Endothelial cell of umbilical vein (primary cell): ENCODE results near the gene ALLC. TPM values are rescaled to one million over a fixed set of nuclear protein-coding genes. Genes with fewer than 3 reads are reported as not detected.

ENCODE experiments used
- BruUV-seq: library from RNA; stranded (reverse); fragments of 400-500 nt; replicated peaks from 2 replicates; lab custom pipeline; 2021; lab: Mats Ljungman, UMichigan
- CTCF ChIA-PET: fragments of 300-600, 350-600 bp; sonication (Branson Sonifier 250); formaldehyde crosslinking; loops from one replicate; lab custom pipeline; 2021; ENCODE audit warnings: antibody characterized with exemption, inconsistent platforms; lab: Charles Lee
- POLR2A ChIA-PET: fragments of 300-600, 350-600 bp; sonication (Branson Sonifier 250); formaldehyde crosslinking; loops from one replicate; lab custom pipeline; 2021; ENCODE audit warnings: antibody characterized with exemption, inconsistent platforms; lab: Charles Lee
- DNase-seq: peaks from one replicate; pipeline ENCODE4 v3.0.0-alpha.2; 2011; ENCODE audit warnings: low read depth, low spot score
- FAIRE-seq: peaks from 2 replicates; lab custom pipeline; 2011; peaks lifted over from hg19 to GRCh38; lab: Jason Lieb, UNC
- H2AFZ ChIP-seq: 2 replicates; pipeline ENCODE4 v1.6.0; 2012; ENCODE audit warnings: low read depth, low read length, control low read depth, inconsistent platforms
- H3K27ac ChIP-seq: 2 replicates; pipeline ENCODE4 v1.5.1; 2011; ENCODE audit warnings: low read depth, mild to moderate bottlenecking, control low read depth, low read length, moderate library complexity; ENCODE audit not compliant: insufficient read depth
- H3K27me3 ChIP-seq, 2 experiments: 2 replicates each; pipeline versions ENCODE4 v1.6.0 to v1.6.1; 2011; ENCODE audit warnings: low read length in 2 of 2, mixed read lengths in 1 of 2; ENCODE audit not compliant: control insufficient read depth in 2 of 2, insufficient read depth in 2 of 2
- H3K36me3 ChIP-seq, 2 experiments: 2 replicates in 1 of 2; 3 replicates in 1 of 2; pipeline ENCODE4 v1.5.1; 2011; ENCODE audit warnings: low read length in 2 of 2, mild to moderate bottlenecking in 1 of 2, moderate library complexity in 1 of 2; ENCODE audit not compliant: control insufficient read depth in 2 of 2, insufficient read depth in 2 of 2; ENCODE audit errors: extremely low read depth in 1 of 2
- H3K4me1 ChIP-seq: 3 replicates; pipeline ENCODE4 v1.5.1; 2011; ENCODE audit warnings: mild to moderate bottlenecking, low read length; ENCODE audit not compliant: control insufficient read depth, insufficient read depth; ENCODE audit errors: extremely low read depth
- H3K4me2 ChIP-seq: 2 replicates; pipeline ENCODE4 v1.6.1; 2011; ENCODE audit warnings: low read length, control low read depth, mixed read lengths; ENCODE audit not compliant: insufficient read depth
- H3K4me3 ChIP-seq, 3 experiments: fragments of 200-600 bp in 1 of 3; sonication (generic), shearing (Covaris generic) in 1 of 3; replicated peaks in 1 of 3; 2 replicates each; pipeline ENCODE4 v1.5.1; 2011 to 2016; ENCODE audit warnings: control low read depth in 3 of 3, low read length in 3 of 3, mild to moderate bottlenecking in 2 of 3, inconsistent platforms in 1 of 3, low read depth in 1 of 3, moderate library complexity in 1 of 3; ENCODE audit not compliant: insufficient read depth in 1 of 3
- H3K79me2 ChIP-seq: 2 replicates; pipeline ENCODE4 v1.6.0; 2012; ENCODE audit warnings: low read length, inconsistent platforms; ENCODE audit not compliant: control insufficient read depth, insufficient read depth
- H3K9ac ChIP-seq: replicated peaks from 2 replicates; pipeline ENCODE3; 2011; ENCODE audit warnings: low read length, control low read depth; ENCODE audit not compliant: insufficient read depth; ENCODE audit errors: extremely low read depth
- H3K9me1 ChIP-seq: replicated peaks from 3 replicates; pipeline ENCODE4 v1.6.0; 2011; ENCODE audit warnings: mild to moderate bottlenecking, low read length; ENCODE audit not compliant: control insufficient read depth, insufficient read depth; ENCODE audit errors: extremely low read depth
- H3K9me3 ChIP-seq: replicated peaks from 2 replicates; pipeline ENCODE4 v1.5.1; 2012; ENCODE audit warnings: low read length, inconsistent platforms; ENCODE audit not compliant: control insufficient read depth, insufficient read depth
- H4K20me1 ChIP-seq: replicated peaks from 2 replicates; pipeline ENCODE3; 2011; ENCODE audit warnings: mild to moderate bottlenecking, low read length; ENCODE audit not compliant: control insufficient read depth, insufficient read depth; ENCODE audit errors: extremely low read depth
- EZH2 ChIP-seq: IDR thresholded peaks from 2 replicates; pipeline ENCODE4 v1.6.1; 2012; ENCODE audit warnings: borderline replicate concordance, low read depth, mild to moderate bottlenecking, moderate library complexity, low read length, inconsistent platforms; ENCODE audit not compliant: severe bottlenecking
- FOS ChIP-seq: IDR thresholded peaks from 2 replicates; pipeline ENCODE4 v1.6.1; 2011; ENCODE audit warnings: mild to moderate bottlenecking, low read length, moderate library complexity, borderline replicate concordance; ENCODE audit not compliant: insufficient read depth
- GATA2 ChIP-seq: IDR thresholded peaks from 2 replicates; pipeline ENCODE4 v1.7.0; 2011; ENCODE audit warnings: low read depth, mild to moderate bottlenecking, moderate library complexity, mixed read lengths, low read length; ENCODE audit not compliant: insufficient read length, insufficient read depth
- JUN ChIP-seq: IDR thresholded peaks from 2 replicates; pipeline ENCODE4 v1.6.1; 2011; ENCODE audit warnings: borderline replicate concordance, low read depth; ENCODE audit not compliant: insufficient read length, insufficient read depth
- MYC ChIP-seq: IDR thresholded peaks from one replicate; pipeline ENCODE4 v1.6.1; 2011; ENCODE audit warnings: mild to moderate bottlenecking, low read depth, low read length
- POLR2A ChIP-seq: IDR thresholded peaks from 2 replicates; pipeline ENCODE4 v1.6.1; 2012; ENCODE audit warnings: low read depth, mild to moderate bottlenecking, control low read depth, low read length
- POLR2AphosphoS5 ChIP-seq: IDR thresholded peaks from 2 replicates; pipeline ENCODE4 v1.6.1; 2012; ENCODE audit warnings: low read depth, mild to moderate bottlenecking, control low read depth, low read length, moderate library complexity; ENCODE audit not compliant: insufficient read depth
- dilution Hi-C: fragments of 300-500 bp; cut with MboI; formaldehyde crosslinking; loops from one replicate; pipeline ENCODE4 v1.15.0; 2019; ENCODE audit warnings: low sequenced_read_pairs; ENCODE audit not compliant: extremely low pct_ligation_motif_present
- intact Hi-C: fragments of 100-400 bp; cut with micrococcal nuclease; formaldehyde crosslinking; loops from one replicate; pipeline ENCODE4 v1.10.0; 2022
- polyA plus RNA-seq, 4 experiments: library from polyadenylated mRNA; depleted of rRNA in 3 of 4; stranded (reverse) in 3 of 4; unstranded in 1 of 4; fragments of >200 nt; gene quantifications; 2 replicates each; pipeline versions ENCODE4 v1.2.1 to v1.2.3, GENCODE V29; 2011 to 2012; ENCODE audit warnings: missing spikeins in 1 of 4
- total RNA-seq: library from RNA; stranded (reverse); gene quantifications from 2 replicates; pipeline ENCODE4 v1.2.3, GENCODE V29; 2021
- TF ChIP-seq, protein P1 (sequence below): IDR thresholded peaks from 2 replicates; pipeline ENCODE4 v1.6.1; 2011; ENCODE audit not compliant: insufficient read depth, insufficient read length
- TF ChIP-seq, protein P2 (sequence below), 2 donors: IDR thresholded peaks; 1 replicate in 1 of 2; 2 replicates in 1 of 2; pipeline ENCODE4 v1.5.1; 2011; ENCODE audit warnings: low read length in 2 of 2, mild to moderate bottlenecking in 2 of 2, moderate library complexity in 2 of 2, control low read depth in 1 of 2, inconsistent platforms in 1 of 2, low read depth in 1 of 2; ENCODE audit not compliant: insufficient read depth in 1 of 2; ENCODE audit errors: extremely low read depth in 1 of 2

ALLC gene
- total and polyA plus RNA-seq, 2 donors (not counting 3 experiments of a cell fraction or from before 2014, with no cell fraction given) = not detected

GRCh38 chr2:3628241-3628679 lies 29.7 kb upstream of the ALLC start:
- Histone ChIP-seq H3K36me3 (no peaks in the 10 kb centered on the region), H3K79me2 (no peaks in the 10 kb centered on the region), H2AFZ (no peak overlapping the region), H3K4me1 (no peaks in the 10 kb centered on the region), H3K4me2 (no peak overlapping the region), H3K9me1 (no peaks in the 10 kb centered on the region), H4K20me1 (no peaks in the 10 kb centered on the region), H3K9me3 (no peaks in the 10 kb centered on the region), H3K4me3 (no peak overlapping the region), H3K27me3 (no peaks in the 10 kb centered on the region), H3K27ac (no peak overlapping the region), H3K9ac (no peak overlapping the region)
- no TSS peak for BruUV-seq
- ChIA-PET POLR2A (no interaction called here), CTCF (interaction anchor here (1.3 kb wide), 1 partner anchor 9 kb away, joined by 3 read pairs; no protein-coding TSS in a partner anchor)
- DNase-seq (no peak), FAIRE-seq (no peak)
- TF ChIP-seq JUN (no peak), FOS (no peak), GATA2 (no peak), MYC (no peak), EZH2 (no peak), POLR2AphosphoS5 (no peak), POLR2A (no peak)
- TF ChIP-seq, protein P1, sequence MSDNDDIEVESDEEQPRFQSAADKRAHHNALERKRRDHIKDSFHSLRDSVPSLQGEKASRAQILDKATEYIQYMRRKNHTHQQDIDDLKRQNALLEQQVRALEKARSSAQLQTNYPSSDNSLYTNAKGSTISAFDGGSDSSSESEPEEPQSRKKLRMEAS = no peak
- TF ChIP-seq, protein P2, sequence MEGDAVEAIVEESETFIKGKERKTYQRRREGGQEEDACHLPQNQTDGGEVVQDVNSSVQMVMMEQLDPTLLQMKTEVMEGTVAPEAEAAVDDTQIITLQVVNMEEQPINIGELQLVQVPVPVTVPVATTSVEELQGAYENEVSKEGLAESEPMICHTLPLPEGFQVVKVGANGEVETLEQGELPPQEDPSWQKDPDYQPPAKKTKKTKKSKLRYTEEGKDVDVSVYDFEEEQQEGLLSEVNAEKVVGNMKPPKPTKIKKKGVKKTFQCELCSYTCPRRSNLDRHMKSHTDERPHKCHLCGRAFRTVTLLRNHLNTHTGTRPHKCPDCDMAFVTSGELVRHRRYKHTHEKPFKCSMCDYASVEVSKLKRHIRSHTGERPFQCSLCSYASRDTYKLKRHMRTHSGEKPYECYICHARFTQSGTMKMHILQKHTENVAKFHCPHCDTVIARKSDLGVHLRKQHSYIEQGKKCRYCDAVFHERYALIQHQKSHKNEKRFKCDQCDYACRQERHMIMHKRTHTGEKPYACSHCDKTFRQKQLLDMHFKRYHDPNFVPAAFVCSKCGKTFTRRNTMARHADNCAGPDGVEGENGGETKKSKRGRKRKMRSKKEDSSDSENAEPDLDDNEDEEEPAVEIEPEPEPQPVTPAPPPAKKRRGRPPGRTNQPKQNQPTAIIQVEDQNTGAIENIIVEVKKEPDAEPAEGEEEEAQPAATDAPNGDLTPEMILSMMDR (IDR thresholded peaks at IDR 0.05; ENCODE audit: extremely low read depth in 1 of 2, insufficient read depth in 1 of 2, low read depth in 1 of 2, low read length in 2 of 2) = no peak
- dilution Hi-C loops (no loop called here), intact Hi-C loops (no loop called here)
